Skeletal muscle tissue (tissue), 5 donors: ENCODE measurements around the gene ABCC4. TPM values are rescaled to one million over a fixed set of nuclear protein-coding genes. Genes with fewer than 3 reads are reported as not detected.

Experiments used
- H3K27ac ChIP-seq: one replicate; pipeline ENCODE4 v1.7.0; 2013; ENCODE audit warnings: mild to moderate bottlenecking, low read depth, low read length, inconsistent platforms
- H3K27me3 ChIP-seq, 3 donors: one replicate each; pipeline ENCODE4 v1.7.0; 2013; ENCODE audit warnings: low read length in 3 of 3; ENCODE audit not compliant: control insufficient read depth in 3 of 3, insufficient read depth in 3 of 3
- H3K36me3 ChIP-seq, 3 donors: one replicate each; pipeline ENCODE4 v1.7.0; 2013; ENCODE audit warnings: low read length in 3 of 3; ENCODE audit not compliant: control insufficient read depth in 3 of 3, insufficient read depth in 3 of 3
- H3K4me1 ChIP-seq, 3 donors: one replicate each; pipeline ENCODE4 v1.7.0; 2013; ENCODE audit warnings: low read length in 3 of 3, mild to moderate bottlenecking in 3 of 3; ENCODE audit not compliant: control insufficient read depth in 3 of 3, insufficient read depth in 3 of 3
- H3K4me3 ChIP-seq, 3 donors: one replicate each; pipeline ENCODE4 v1.7.0; 2013; ENCODE audit warnings: low read length in 3 of 3
- H3K9ac ChIP-seq, 3 donors: one replicate each; pipeline ENCODE4 v1.7.0; 2013; ENCODE audit warnings: low read length in 3 of 3, mild to moderate bottlenecking in 3 of 3, moderate library complexity in 2 of 3, low read depth in 1 of 3
- H3K9me3 ChIP-seq, 3 donors: one replicate each; pipeline ENCODE4 v1.7.0; 2013; ENCODE audit warnings: low read length in 3 of 3; ENCODE audit not compliant: control insufficient read depth in 3 of 3
- small RNA-seq: library from RNA; depleted of rRNA; stranded (forward); fragments of <200 nt; gene quantifications from one replicate; pipeline ENCODE3, GENCODE V24; 2014
- total RNA-seq: library from RNA; depleted of rRNA; stranded (reverse); fragments of >200 nt; gene quantifications from one replicate; pipeline ENCODE4 v1.2.3, GENCODE V29; 2014
- donor health status: Osteomylitis.

The ABCC4 gene
- total RNA-seq, 1 donor from 2014 or later, result 5.2 TPM

DNA sequence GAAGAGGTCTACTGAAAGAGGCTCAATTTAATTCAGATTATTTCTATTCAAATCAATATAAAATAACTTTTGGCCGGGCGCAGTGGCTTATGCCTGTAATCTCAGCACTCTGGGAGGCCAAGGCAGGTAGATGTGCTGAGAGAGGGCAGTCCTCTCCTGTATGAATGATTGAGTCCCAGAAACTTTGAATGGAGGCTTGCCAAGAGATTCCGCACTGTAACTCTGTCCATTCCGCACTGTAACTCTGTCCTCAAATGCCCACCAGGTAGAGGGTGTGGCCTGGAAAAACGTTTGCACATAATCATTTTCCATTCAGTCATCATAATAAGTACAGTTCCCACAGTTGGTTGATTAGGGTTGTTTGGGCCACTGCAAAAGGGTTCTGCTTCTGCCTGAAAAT is 314.2 kb downstream of the ABCC4 start:
- Histone ChIP-seq H3K4me3 (no peak overlapping the region), H3K36me3 (no peaks in the 10 kb centered on the region), H3K27ac (no peak overlapping the region), H3K27me3 (peaks cover 0 to 6% (median 0%) of the 10 kb centered on the region in 3 donors), H3K9me3 (no peaks in the 10 kb centered on the region), H3K4me1 (no peaks in the 10 kb centered on the region), H3K9ac (no peak overlapping the region)

DNA sequence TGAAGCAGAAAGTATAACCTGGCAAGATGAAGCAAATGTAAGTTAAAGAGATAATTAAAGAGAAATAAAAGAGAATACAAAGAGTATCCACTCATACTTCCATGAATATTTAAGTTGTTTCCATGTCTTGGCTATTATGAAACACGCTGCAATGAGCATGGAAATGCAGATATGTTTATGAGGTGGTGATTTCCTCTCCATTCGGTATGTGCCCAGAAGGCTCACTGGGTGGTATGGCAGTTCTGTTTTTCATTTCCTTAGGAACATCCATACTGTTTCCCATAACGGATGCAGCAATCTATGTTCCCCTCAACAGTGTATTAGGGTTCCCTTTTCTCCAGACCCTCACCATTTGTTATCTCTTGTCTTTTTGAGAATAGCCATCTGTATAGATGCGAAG is 316.3 kb downstream of the ABCC4 start:
- no peak overlapping the region for H3K4me3 ChIP-seq
- H3K9ac ChIP-seq, result no peak overlapping the region
- no peak overlapping the region for H3K27ac ChIP-seq
- no peaks in the 10 kb centered on the region for H3K4me1 ChIP-seq
- no peaks in the 10 kb centered on the region for H3K27me3 ChIP-seq
- H3K9me3 ChIP-seq, result no peaks in the 10 kb centered on the region
- no peaks in the 10 kb centered on the region for H3K36me3 ChIP-seq

DNA sequence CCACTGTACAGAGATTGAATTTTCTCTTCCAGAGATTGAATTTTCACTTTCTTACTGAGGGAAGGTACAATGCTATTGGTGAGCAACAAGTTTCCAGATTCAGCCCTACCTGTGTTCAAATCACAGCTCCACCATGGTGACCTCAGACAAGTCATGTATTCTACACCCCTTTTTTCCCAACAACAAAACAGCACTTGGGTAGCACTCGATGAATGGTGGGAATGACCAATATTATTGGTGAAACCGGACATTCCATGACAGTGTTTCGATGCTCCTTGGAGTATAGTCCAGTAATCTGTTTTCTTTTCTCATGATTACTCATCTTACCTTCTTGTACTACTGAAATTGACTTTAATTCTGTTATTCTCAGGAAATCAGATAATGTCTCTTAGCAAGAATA is 322.7 kb downstream of the ABCC4 start:
- H3K4me3 ChIP-seq, result no peak overlapping the region
- H3K9me3 ChIP-seq, result peaks cover 0 to 3% (median 0%) of the 10 kb centered on the region in 3 donors
- no peak overlapping the region for H3K9ac ChIP-seq
- H3K4me1 ChIP-seq, result no peaks in the 10 kb centered on the region
- no peak overlapping the region for H3K27ac ChIP-seq
- H3K27me3 ChIP-seq, result no peaks in the 10 kb centered on the region
- H3K36me3 ChIP-seq, result no peaks in the 10 kb centered on the region

DNA sequence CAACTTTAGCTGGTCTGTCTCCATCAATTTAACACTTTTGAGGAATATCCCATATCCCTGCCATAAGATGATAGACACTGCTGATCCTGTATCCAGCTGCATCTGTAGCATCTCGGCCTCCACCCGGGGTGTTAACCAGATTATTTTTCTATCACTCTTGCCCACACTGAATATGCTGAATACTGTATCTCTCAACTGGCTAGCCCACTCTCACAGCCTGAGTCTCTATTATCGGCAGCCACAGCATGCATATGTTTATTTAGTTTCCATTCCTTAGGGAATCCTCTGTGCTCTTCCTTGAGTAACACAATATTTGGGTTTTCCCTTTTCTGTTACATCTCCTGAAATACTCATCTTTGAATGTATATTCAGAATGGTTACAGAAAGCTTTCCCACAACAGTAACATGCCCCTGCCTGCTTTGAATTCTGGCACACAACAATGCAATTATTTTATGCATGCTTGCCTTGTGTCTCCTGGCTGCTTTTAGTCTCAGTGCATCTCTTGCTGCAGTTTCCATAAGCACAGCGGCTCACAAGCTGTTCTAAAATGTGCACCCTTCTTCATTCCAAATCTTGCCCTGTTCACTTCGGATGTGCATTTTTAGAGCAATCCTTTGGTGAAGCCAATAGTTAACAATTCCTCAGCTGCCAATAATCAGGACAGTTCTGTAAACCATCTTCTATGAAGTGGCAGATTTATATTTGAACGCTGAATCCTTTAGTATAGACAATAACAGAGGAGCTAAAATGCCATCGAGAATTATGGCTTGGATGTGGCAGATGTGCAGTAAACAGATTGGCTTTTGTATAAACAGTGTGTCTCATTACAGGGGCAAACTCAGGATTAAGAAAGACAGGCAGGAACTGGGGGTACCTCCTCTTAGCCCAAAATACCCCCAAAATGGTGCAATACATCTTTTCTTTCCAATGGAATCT is 327.0 kb downstream of the ABCC4 start:
- no peaks in the 10 kb centered on the region for H3K4me1 ChIP-seq
- no peaks in the 10 kb centered on the region for H3K36me3 ChIP-seq
- no peak overlapping the region for H3K9ac ChIP-seq
- H3K27me3 ChIP-seq, result peaks cover 5 to 9% (median 9%) of the 10 kb centered on the region in 3 donors
- H3K9me3 ChIP-seq, result peaks cover 0 to 3% (median 0%) of the 10 kb centered on the region in 3 donors
- no peak overlapping the region for H3K27ac ChIP-seq
- no peak overlapping the region for H3K4me3 ChIP-seq

DNA sequence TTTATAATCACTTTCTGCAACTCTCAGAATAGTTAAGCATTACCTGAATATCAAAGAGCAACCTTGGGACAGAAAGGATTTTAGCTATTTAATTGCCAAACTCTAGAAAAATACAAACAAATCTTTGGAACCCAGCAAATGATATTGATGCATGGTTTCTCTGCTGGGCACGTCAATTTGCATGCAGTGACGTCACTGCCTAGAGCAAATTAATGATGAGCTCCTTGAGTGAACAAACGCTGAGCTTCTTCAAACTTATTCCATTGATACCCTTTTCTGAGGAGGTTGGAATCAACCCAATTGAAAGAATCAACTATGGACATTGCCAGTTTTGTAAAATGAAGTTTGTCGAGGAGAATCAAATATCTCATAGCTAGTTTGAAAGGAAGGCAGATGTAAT is 329.0 kb downstream of the ABCC4 start:
- peaks cover 0 to 3% (median 0%) of the 10 kb centered on the region in 3 donors for H3K9me3 ChIP-seq
- peaks cover 19 to 27% (median 20%) of the 10 kb centered on the region in 3 donors for H3K27me3 ChIP-seq

More for the DNA sequence above, 329.0 kb downstream of the ABCC4 start:
- Histone ChIP-seq H3K4me3 (no peak overlapping the region), H3K9ac (no peak overlapping the region), H3K36me3 (no peaks in the 10 kb centered on the region), H3K27ac (no peak overlapping the region), H3K4me1 (peaks cover 0 to 5% (median 0%) of the 10 kb centered on the region in 3 donors)

Small RNAs within 50 kb of the gene (small RNA-seq; reads per million reads assigned to genes)
- gene RNU6-62P (not detected), gene RNY3P8 (not detected), gene RNY4P27 (136 reads per million, percentile 97 among the genes with 10 or more reads in this experiment)
